Colon (tissue), 2 donors: Measurements from ENCODE around the gene TGFB2.

ENCODE experiments used
- FAIRE-seq: peaks from 2 replicates; lab custom pipeline; 2012; peaks lifted over from hg19 to GRCh38; lab: Jason Lieb, UNC
- donor health status: control.
- donor health status: control.

The TGFB2 gene

DNA sequence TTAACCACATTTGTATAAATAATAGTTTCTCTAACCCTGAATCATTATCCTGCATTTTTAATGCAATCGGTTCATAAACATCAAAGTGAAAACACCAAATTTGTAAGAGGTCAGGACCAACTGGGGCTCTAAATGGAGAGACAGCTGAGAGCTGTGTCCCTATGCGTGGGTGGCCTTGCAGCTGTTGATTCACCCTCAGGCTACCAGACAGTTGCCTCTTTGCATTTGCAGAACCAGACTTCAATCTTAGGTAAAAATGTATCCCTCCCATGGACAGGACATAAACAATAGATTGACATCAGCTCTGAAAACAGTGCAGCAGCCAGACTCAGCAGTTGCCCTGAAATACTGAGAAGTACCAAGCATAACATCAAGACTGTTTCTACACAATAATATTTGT, 8.8 kb upstream of the TGFB2 start:
- no peak for FAIRE-seq

DNA sequence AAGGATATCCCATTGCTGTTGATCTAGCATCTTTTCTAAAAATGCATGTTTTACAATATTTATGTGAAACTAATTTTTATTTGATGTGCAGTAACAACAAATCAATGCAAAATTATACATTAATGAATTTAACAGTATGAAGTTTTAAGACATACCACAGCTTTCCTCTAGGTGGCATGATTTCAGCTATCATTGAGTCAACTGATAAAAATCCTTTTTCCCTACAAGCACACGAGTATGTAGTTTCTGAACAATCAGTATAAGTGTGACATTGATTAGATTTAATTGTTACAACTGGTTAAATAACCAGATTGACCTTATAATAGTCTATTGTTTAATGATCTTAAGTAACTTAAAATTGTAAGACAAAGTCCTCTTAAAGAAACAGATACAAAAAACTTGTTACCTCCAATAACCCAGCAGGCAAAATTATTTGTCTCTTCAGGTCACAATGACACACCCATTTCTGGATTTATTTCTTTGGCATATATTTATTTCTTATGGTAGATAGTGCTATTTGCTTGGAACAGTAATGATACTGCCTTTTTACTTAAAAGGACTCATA, 5.8 kb upstream of the TGFB2 start:
- FAIRE-seq, result no peak

GRCh38 chr1:218341325-218341724, 3.8 kb upstream of the TGFB2 start:
- FAIRE-seq, result no peak

DNA sequence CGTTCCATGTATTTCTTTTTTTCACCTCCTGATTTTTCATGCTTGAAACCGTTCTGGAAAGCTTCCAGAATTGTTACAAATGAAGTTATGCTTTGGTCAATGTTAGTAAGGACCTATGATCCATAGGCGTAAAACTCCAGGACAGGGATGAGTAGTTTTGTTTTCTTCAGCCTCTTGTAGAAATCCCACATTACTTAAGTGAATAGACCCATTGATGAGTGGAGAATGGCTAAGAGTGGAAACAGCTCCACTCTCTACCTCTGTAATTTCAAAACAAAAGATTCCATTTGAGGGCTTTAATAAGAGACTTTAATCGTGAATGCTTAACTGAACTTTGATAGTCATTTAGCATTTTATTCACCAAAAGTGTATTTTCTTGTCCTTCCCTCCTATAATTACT, 3.0 kb upstream of the TGFB2 start:
- FAIRE-seq, result no peak

DNA sequence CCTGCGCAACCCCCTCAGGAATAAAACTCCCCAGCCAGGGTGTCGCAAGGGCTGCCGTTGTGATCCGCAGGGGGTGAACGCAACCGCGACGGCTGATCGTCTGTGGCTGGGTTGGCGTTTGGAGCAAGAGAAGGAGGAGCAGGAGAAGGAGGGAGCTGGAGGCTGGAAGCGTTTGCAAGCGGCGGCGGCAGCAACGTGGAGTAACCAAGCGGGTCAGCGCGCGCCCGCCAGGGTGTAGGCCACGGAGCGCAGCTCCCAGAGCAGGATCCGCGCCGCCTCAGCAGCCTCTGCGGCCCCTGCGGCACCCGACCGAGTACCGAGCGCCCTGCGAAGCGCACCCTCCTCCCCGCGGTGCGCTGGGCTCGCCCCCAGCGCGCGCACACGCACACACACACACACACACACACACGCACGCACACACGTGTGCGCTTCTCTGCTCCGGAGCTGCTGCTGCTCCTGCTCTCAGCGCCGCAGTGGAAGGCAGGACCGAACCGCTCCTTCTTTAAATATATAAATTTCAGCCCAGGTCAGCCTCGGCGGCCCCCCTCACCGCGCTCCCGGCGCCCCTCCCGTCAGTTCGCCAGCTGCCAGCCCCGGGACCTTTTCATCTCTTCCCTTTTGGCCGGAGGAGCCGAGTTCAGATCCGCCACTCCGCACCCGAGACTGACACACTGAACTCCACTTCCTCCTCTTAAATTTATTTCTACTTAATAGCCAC, 696 bp downstream of the TGFB2 start:
- FAIRE-seq, result no peak

- FAIRE-seq, result no peak
Measured at GRCh38 chr1:218346391-218347204, 1.5 kb downstream of the TGFB2 start.

GRCh38 chr1:218347336-218347722, 2.2 kb downstream of the TGFB2 start:
- no peak for FAIRE-seq

DNA sequence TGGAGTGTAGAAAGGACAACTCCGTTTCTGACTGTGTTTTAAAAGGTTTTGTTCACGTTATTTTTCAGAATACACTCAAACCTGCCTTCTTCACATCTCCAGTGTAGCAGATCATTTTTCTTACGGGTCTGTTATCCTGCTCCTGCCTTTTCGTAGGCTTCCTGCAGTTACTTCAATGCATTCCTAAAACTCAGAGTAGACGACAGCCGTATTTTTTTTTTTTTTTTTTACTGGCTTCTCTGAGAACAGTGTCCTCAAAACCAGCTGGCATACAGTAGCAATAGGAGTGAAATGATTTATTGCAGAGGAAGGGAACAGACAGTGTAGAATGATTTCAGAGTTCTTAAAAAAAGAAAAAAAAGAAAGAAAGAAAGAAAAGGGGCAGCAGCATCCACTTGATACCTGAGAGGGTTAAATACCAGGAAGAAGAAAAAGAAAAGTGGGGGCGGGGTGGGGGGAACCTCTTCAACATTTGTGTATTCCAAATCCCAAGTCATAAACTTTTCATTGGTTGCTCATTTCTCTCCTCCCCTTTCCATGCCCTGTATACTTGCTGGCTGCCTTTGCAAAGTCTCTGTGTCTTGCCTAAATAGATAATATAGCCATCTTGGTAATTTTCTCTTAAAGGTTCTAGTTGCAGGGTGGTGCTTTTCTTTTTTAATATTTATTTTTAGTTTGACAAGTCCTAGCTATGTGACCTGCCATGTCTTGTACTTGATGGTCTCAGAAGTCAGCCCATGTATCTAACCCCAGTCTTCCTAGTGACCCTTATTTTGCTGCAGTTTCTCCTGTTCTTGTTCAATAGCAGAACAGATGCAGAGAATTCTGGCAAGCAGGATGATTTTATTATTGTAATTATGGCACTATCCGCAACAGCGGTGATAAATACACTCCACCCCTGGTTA, 2.8 kb downstream of the TGFB2 start:
- no peak for FAIRE-seq

DNA sequence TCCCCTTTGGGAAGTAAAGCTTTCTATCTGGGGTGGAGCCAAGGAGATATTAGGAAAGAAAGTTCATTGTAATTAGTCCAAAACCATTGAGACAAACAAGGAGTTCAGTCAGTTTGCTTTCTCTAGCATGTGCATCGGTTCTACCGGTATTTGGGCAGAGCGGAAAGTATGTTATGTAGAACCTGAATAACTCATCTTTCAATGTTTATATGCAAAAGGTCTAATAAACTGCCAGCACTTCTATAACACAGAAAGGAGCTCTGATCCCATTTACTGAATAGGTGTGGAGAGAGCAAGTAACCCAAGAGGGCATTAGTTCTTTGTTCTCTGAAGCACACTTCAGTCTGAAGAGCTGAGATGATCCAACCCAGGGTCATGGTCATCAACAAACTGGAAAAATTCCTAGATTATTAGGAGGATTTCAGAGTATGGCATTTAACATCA, 3.5 kb downstream of the TGFB2 start:
- no peak for FAIRE-seq

- FAIRE-seq, result no peak
Measured at GRCh38 chr1:218349348-218350034, 4.4 kb downstream of the TGFB2 start.

DNA sequence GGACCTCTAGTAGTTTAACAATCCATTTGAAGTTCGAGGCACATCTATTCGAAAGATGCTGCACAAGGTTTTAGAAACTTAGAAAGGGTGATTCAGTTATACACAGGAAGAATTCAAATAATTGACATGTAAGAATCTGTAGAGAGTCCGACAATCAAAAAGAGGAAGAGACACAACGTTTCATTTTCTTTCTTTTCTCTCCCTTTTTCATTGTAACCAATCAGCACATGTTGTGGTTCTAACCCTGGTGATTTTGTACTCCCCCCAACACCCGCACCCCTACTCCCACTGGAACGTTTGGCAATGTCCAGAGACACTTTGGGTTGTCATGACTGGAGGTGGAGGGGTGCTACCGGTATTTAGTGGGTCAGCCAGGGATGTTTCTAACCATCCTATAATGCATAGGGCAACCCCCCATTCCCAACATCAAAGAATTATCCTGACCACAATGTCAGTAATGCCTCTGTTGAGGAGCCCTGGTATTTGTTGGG, 4.9 kb downstream of the TGFB2 start:
- no peak for FAIRE-seq

- FAIRE-seq, result no peak
Measured at GRCh38 chr1:218350801-218351266, 5.7 kb downstream of the TGFB2 start.

- FAIRE-seq, result no peak
Measured at GRCh38 chr1:218351391-218352074, 6.4 kb downstream of the TGFB2 start.

- FAIRE-seq, result no peak
Measured at GRCh38 chr1:218352075-218352438, 6.9 kb downstream of the TGFB2 start.

GRCh38 chr1:218353656-218354055, 8.5 kb downstream of the TGFB2 start:
- FAIRE-seq, result no peak

GRCh38 chr1:218355278-218355677, 10.1 kb downstream of the TGFB2 start:
- FAIRE-seq, result no peak

DNA sequence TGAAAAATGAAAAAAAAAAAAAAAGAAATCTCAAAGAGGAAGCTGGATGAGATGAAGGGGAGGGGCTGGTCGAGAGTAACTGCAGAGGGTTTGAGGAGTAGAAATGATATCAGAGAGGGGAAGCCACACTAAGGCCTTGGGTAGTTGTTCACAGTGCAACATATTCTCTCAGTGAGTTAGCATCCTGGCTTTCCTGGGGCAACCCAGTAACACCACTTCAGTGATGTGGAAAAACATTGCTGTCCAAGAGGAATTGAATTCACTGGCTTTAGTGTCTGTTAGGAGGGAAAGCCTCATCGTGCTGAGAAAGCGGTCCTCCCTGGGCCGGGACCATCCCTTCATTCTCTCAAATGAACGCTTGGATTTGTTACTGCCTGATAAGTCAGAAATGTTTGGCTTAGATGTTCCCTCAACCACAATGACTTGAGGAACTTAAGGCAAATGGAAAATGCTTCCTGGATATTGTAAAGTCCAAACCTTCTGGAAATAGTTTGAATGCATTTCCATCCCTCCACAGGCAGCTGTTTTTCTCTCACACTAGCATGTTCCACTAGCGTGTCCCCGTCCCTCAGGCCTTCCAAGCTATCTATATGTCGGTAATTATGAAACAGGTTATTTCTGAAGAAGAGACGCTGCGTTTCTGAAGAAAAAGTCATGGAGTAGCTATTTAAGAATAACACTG, 12.2 kb downstream of the TGFB2 start:
- FAIRE-seq, result no peak

GRCh38 chr1:218357893-218358232, 12.7 kb downstream of the TGFB2 start:
- no peak for FAIRE-seq

GRCh38 chr1:218361298-218362065, 16.3 kb downstream of the TGFB2 start:
- no peak for FAIRE-seq
